HepG2 (cell line): ENCODE data around the gene BRMS1. TPM values are rescaled to one million over a fixed set of nuclear protein-coding genes. Genes with fewer than 3 reads are reported as not detected.

Experiments used
- ATAC-seq: fragments of 200-7000 bp; cut with Tn5 transposase; 3 replicates; pipeline ENCODE4 v1.9.1; 2020; ENCODE audit warnings: mild to moderate bottlenecking, moderate library complexity
- BruUV-seq: library from RNA; stranded (reverse); fragments of 400-500 nt; replicated peaks from 2 replicates; lab custom pipeline; 2021; lab: Mats Ljungman, UMichigan
- CTCF ChIA-PET: fragments of 300-600 bp; formaldehyde crosslinking; extraction: SDS; loops from one replicate; lab custom pipeline; 2021; ENCODE audit warnings: low total read pairs, inconsistent platforms, low intra/inter-chr PET ratio; lab: Yijun Ruan, JAX
- POLR2A ChIA-PET: fragments of 350-600 bp; sonication (Branson Sonifier 250); formaldehyde crosslinking; loops from one replicate; lab custom pipeline; 2020; ENCODE audit warnings: antibody characterized with exemption, inconsistent platforms; lab: Yijun Ruan, JAX
- DNase-seq: peaks from one replicate; pipeline ENCODE4 v3.0.0-alpha.2; 2015; ENCODE audit warnings: low spot score
- FAIRE-seq: peaks from 3 replicates; lab custom pipeline; 2011; peaks lifted over from hg19 to GRCh38; lab: Jason Lieb, UNC
- H2AFZ ChIP-seq: one replicate; pipeline ENCODE4 v1.6.1; 2011; ENCODE audit warnings: low read length, inconsistent platforms
- H3K27ac ChIP-seq: fragments of 300-600 bp; 3 replicates; pipeline ENCODE4 v1.8.0; 2011; ENCODE audit warnings: mixed run types, mild to moderate bottlenecking, mixed read lengths, low read length, inconsistent platforms; ENCODE audit not compliant: insufficient read depth; ENCODE audit errors: extremely low read length
- H3K27me3 ChIP-seq, 2 experiments: fragments of 200-600 bp in 1 of 2; 2 replicates in 1 of 2; 3 replicates in 1 of 2; pipeline versions ENCODE4 v1.6.0 to v1.8.0; 2011; ENCODE audit warnings: low read length in 2 of 2, mild to moderate bottlenecking in 2 of 2, moderate library complexity in 2 of 2, inconsistent platforms in 1 of 2; ENCODE audit not compliant: insufficient read depth in 2 of 2, control insufficient read depth in 1 of 2
- H3K36me3 ChIP-seq, 2 experiments: fragments of 200-600 bp in 1 of 2; replicated peaks in 1 of 2; 2 replicates in 1 of 2; 3 replicates in 1 of 2; pipeline versions ENCODE4 v1.5.1 to v1.8.0; 2011; ENCODE audit warnings: low read length in 2 of 2, inconsistent platforms in 1 of 2; ENCODE audit not compliant: insufficient read depth in 2 of 2, control insufficient read depth in 1 of 2
- H3K4me1 ChIP-seq: 2 replicates; pipeline ENCODE4 v1.5.1; 2012; ENCODE audit warnings: low read length, inconsistent platforms; ENCODE audit not compliant: insufficient read depth
- H3K4me2 ChIP-seq: 2 replicates; pipeline ENCODE4 v1.6.0; 2011; ENCODE audit warnings: low read depth, low read length, inconsistent platforms
- H3K4me3 ChIP-seq, 3 experiments: fragments of 200-600 bp in 1 of 3; sonication (generic), shearing (Covaris generic) in 1 of 3; replicated peaks in 1 of 3; 2 replicates each; pipeline ENCODE4 v1.5.1; 2011 to 2016; ENCODE audit warnings: low read length in 3 of 3, inconsistent platforms in 2 of 3, low read depth in 2 of 3, mild to moderate bottlenecking in 2 of 3, control low read depth in 1 of 3, mixed read lengths in 1 of 3; ENCODE audit not compliant: insufficient read depth in 1 of 3
- H3K79me2 ChIP-seq: one replicate; pipeline ENCODE4 v1.6.1; 2011; ENCODE audit warnings: low read length, inconsistent platforms; ENCODE audit not compliant: insufficient read depth
- H3K9ac ChIP-seq: 2 replicates; pipeline ENCODE4 v1.6.0; 2011; ENCODE audit warnings: mild to moderate bottlenecking, low read depth, low read length, inconsistent platforms; ENCODE audit not compliant: insufficient read depth
- H3K9me3 ChIP-seq: 2 replicates; pipeline ENCODE4 v1.5.1; 2012; ENCODE audit warnings: mild to moderate bottlenecking, low read length
- H4K20me1 ChIP-seq: 2 replicates; pipeline ENCODE4 v1.6.0; 2011; ENCODE audit warnings: inconsistent platforms, mild to moderate bottlenecking, low read length, moderate library complexity; ENCODE audit not compliant: insufficient read depth
- ARNTL ChIP-seq: sonication (generic); formaldehyde crosslinking; IDR thresholded peaks from 2 replicates; pipeline ENCODE4 v1.4.0; 2020; ENCODE audit warnings: mild to moderate bottlenecking, missing genetic modification reagents
- DMAP1 ChIP-seq: IDR thresholded peaks from 2 replicates; pipeline ENCODE4 v1.6.1; 2016
- HIVEP1 ChIP-seq: sonication (generic); formaldehyde crosslinking; IDR thresholded peaks from 2 replicates; pipeline ENCODE4 v1.4.0; 2020; ENCODE audit warnings: mild to moderate bottlenecking, missing genetic modification reagents
- HMG20A ChIP-seq: IDR thresholded peaks from 2 replicates; pipeline ENCODE4 v1.6.1; 2016; ENCODE audit warnings: borderline replicate concordance
- HOXA5 ChIP-seq: sonication (generic); formaldehyde crosslinking; IDR thresholded peaks from 2 replicates; pipeline ENCODE4 v1.4.0; 2020; ENCODE audit warnings: missing genetic modification reagents
- MAFG ChIP-seq: sonication (generic); formaldehyde crosslinking; IDR thresholded peaks from 2 replicates; pipeline ENCODE4 v1.5.1; 2020; ENCODE audit warnings: mild to moderate bottlenecking, missing genetic modification reagents
- MTF2 ChIP-seq: sonication (generic); formaldehyde crosslinking; IDR thresholded peaks from 2 replicates; pipeline ENCODE4 v1.5.0; 2020; ENCODE audit warnings: missing genetic modification reagents, borderline replicate concordance
- NR2C2 ChIP-seq: sonication (generic); formaldehyde crosslinking; IDR thresholded peaks from 2 replicates; pipeline ENCODE4 v1.4.0; 2020; ENCODE audit warnings: missing genetic modification reagents, mild to moderate bottlenecking, moderate library complexity, borderline replicate concordance
- REXO4 ChIP-seq: sonication (generic); formaldehyde crosslinking; IDR thresholded peaks from 2 replicates; pipeline ENCODE4 v1.8.0; 2022; ENCODE audit warnings: missing genetic modification reagents, mild to moderate bottlenecking, borderline replicate concordance
- SMAD9 ChIP-seq: sonication (generic); formaldehyde crosslinking; IDR thresholded peaks from 2 replicates; pipeline ENCODE4 v1.5.1; 2020; ENCODE audit warnings: mild to moderate bottlenecking, missing genetic modification reagents
- SMARCC2 ChIP-seq: fragments of 450-650 bp; IDR thresholded peaks from 2 replicates; pipeline ENCODE4 v1.6.1; 2017; ENCODE audit warnings: antibody characterized with exemption, mild to moderate bottlenecking
- TMF1 ChIP-seq: sonication (generic); formaldehyde crosslinking; IDR thresholded peaks from 2 replicates; pipeline ENCODE4 v1.8.1; 2022; ENCODE audit warnings: low read depth, missing genetic modification reagents
- ZBTB7B ChIP-seq: sonication (generic); formaldehyde crosslinking; IDR thresholded peaks from 2 replicates; pipeline ENCODE4 v1.4.0; 2020; ENCODE audit warnings: missing genetic modification reagents
- ZFP90 ChIP-seq: sonication (generic); formaldehyde crosslinking; IDR thresholded peaks from 2 replicates; pipeline ENCODE4 v1.8.0; 2022; ENCODE audit warnings: missing genetic modification reagents, mild to moderate bottlenecking, inconsistent platforms, borderline replicate concordance
- ZMYM2 ChIP-seq: sonication (generic); formaldehyde crosslinking; IDR thresholded peaks from 2 replicates; pipeline ENCODE4 v1.8.0; 2022; ENCODE audit warnings: mild to moderate bottlenecking, missing genetic modification reagents
- ZNF20 ChIP-seq: sonication (generic); formaldehyde crosslinking; IDR thresholded peaks from 2 replicates; pipeline ENCODE4 v1.4.0; 2020; ENCODE audit warnings: mild to moderate bottlenecking, moderate library complexity, missing genetic modification reagents
- ZNF614 ChIP-seq: IDR thresholded peaks from 2 replicates; pipeline ENCODE4 v1.6.1; 2018; ENCODE audit warnings: missing biosample characterization, missing genetic modification reagents, inconsistent platforms, borderline replicate concordance
- ZNF746 ChIP-seq: sonication (generic); formaldehyde crosslinking; IDR thresholded peaks from 2 replicates; pipeline ENCODE4 v1.8.0; 2022; ENCODE audit warnings: mild to moderate bottlenecking, missing genetic modification reagents
- whole genome bisulfite sequencing: methylation state at CpG from one replicate; pipeline ENCODE4 v1.1.6; 2017; ENCODE audit warnings: low lambda C conversion rate; 5-methylcytosine and 5-hydroxymethylcytosine counted together
- in situ Hi-C: cut with HindIII; loops from 2 replicates; pipeline ENCODE4 v1.10.0; 2017; ENCODE audit warnings: low pct_unique_long_range_greater_than_20kb; ENCODE audit not compliant: extremely low pct_ligation_motif_present
- intact Hi-C: fragments of 100-400 bp; cut with micrococcal nuclease; formaldehyde crosslinking; loops from one replicate; pipeline ENCODE4 v1.10.0; 2022; ENCODE audit not compliant: unreplicated experiment
- polyA plus RNA-seq, 8 experiments: library from polyadenylated mRNA; depleted of rRNA in 3 of 8; stranded (reverse) in 7 of 8; unstranded in 1 of 8; fragments of >200 nt; fragmentation: Illumina TruSeq in 4 of 8; extraction: Trizol in 4 of 8; gene quantifications; 2 replicates each; pipeline versions ENCODE4 v1.2.1 to v1.2.3, GENCODE V29; 2011 to 2016; ENCODE audit warnings: low read depth in 4 of 8, missing spikeins in 1 of 8, mixed read lengths in 1 of 8; ENCODE audit not compliant: insufficient read depth in 1 of 8
- total RNA-seq, 5 experiments: library from RNA; depleted of rRNA; stranded (reverse); fragments of >200 nt; fragmentation: Illumina TruSeq; extraction: Trizol; gene quantifications; 2 replicates each; pipeline ENCODE4 v1.2.3, GENCODE V29; 2016; ENCODE audit warnings: low read depth in 1 of 5
- TF ChIP-seq, protein P1 (sequence below): sonication (generic); formaldehyde crosslinking; IDR thresholded peaks from 2 replicates; pipeline ENCODE4 v1.4.0; 2020; ENCODE audit warnings: mild to moderate bottlenecking, low read depth, missing genetic modification reagents
- TF ChIP-seq, protein P2 (sequence below): sonication (generic); formaldehyde crosslinking; IDR thresholded peaks from 2 replicates; pipeline ENCODE4 v1.5.0; 2020; ENCODE audit warnings: mild to moderate bottlenecking, missing genetic modification reagents, moderate library complexity

Gene BRMS1
- total and polyA plus RNA-seq, 2 of the 13 experiments (the other 11 are each of a cell fraction or from before 2014, with no cell fraction given): 15.8 to 55.7 TPM

DNA sequence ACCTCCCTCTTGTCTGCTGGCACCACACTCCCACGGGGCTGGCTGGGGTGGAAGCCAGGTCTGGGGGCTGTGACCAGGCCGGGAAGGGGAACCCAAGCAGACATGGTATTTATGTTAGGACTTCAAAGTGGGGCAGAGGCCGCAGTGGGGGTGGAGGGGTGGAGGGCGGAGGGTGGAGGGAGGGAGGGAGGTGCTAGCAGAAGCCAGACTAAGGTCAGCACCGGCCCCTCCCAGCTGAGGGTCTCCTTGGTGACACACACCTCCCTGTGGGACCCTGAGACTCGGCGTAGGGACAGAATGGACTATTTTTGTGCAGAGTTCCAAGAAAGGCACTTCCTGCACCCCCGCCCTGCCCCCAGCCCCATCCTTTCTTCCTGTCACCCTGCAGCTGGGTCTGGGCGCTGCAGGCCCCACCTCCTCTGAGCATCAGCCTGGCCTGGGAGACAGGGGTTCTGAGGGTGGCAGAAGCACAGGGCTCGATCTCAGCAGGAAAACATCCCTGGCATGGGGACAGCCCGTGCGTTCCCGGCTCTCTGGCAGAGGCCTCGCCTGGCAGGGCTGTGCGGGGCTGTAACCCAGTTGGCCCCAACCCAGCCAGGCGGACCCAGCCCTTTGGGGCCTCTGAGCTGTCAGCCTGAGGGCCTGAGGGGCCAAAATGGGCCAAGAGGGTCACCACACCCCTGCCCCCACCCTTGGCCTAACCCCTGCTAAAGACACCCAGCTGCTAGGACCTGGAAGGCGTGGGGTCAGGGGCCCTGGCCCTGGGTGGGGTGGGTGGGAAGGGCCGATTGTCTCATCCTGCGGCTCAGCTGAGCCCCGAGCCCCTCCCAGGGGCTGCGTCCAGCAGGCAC, 18.4 kb downstream of the BRMS1 start:
- H3K79me2 ChIP-seq: no peaks in the 10 kb centered on the region
- H4K20me1 ChIP-seq: no peaks in the 10 kb centered on the region
- H3K4me1 ChIP-seq: peaks cover 69% of the 10 kb centered on the region
- ATAC-seq (peak; percentile 9), FAIRE-seq (no peak), DNase-seq (no peak)
- ChIA-PET POLR2A (interaction anchor here (1.0 to 1.8 kb wide), 4 partner anchors 9 to 38 kb away, joined by 7 to 40 read pairs (median 12); partner anchors contain the start of genes CD248, RIN1 and YIF1A), CTCF (interaction anchor here (3.4 kb wide), 1 partner anchor 15 kb away, joined by 68 read pairs; no protein-coding TSS in a partner anchor)
- H3K4me2 ChIP-seq: peak overlapping the region; percentile 100
- in situ Hi-C loops: loop anchor here (5.0 kb wide), 1 partner anchor 34 kb away; the partner anchor contains the start of gene TMEM151A
- peak overlapping the region; percentile 53; the same call in 1 of the 2 replicates for H3K9ac ChIP-seq
- no peaks in the 10 kb centered on the region for H3K36me3 ChIP-seq
- peak overlapping the region in 2 of 3 experiments; percentile 11 to 76; a peak in 2 of 6 replicates for H3K4me3 ChIP-seq
- 2% methylated on average over 5 of the region's 21 CpGs for WGBS
- intact Hi-C loops: loop anchor here (5.0 kb wide), 1 partner anchor 544 kb away; the partner anchor contains the start of gene AP5B1
- H2AFZ ChIP-seq: no peak overlapping the region
- peaks cover 0 to 23% of the 10 kb centered on the region in 2 experiments; a peak in 3 of 5 replicates for H3K27me3 ChIP-seq
- H3K27ac ChIP-seq: no peak overlapping the region
- no TSS peak for BruUV-seq
- no peaks in the 10 kb centered on the region for H3K9me3 ChIP-seq
- TF ChIP-seq ZFP90 (no peak), ZNF20 (CRISPR knock-in tag) (no peak), ARNTL (no peak), ZBTB7B (no peak), HMG20A (no peak), MAFG (CRISPR knock-in tag) (no peak), MTF2 (CRISPR knock-in tag) (no peak), HIVEP1 (CRISPR knock-in tag) (0 out of 2 replicates have a peak, but pooled peaks have one; percentile 6), NR2C2 (CRISPR knock-in tag) (no peak), ZNF614 (no peak), HOXA5 (CRISPR knock-in tag) (no peak), SMAD9 (CRISPR knock-in tag) (no peak), TMF1 (CRISPR knock-in tag) (no peak), ZNF746 (CRISPR knock-in tag) (no peak), SMARCC2 (no peak), DMAP1 (no peak), ZMYM2 (CRISPR knock-in tag) (no peak), REXO4 (no peak)
- TF ChIP-seq, protein P1, sequence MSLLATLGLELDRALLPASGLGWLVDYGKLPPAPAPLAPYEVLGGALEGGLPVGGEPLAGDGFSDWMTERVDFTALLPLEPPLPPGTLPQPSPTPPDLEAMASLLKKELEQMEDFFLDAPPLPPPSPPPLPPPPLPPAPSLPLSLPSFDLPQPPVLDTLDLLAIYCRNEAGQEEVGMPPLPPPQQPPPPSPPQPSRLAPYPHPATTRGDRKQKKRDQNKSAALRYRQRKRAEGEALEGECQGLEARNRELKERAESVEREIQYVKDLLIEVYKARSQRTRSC: no peak
- TF ChIP-seq, protein P2, sequence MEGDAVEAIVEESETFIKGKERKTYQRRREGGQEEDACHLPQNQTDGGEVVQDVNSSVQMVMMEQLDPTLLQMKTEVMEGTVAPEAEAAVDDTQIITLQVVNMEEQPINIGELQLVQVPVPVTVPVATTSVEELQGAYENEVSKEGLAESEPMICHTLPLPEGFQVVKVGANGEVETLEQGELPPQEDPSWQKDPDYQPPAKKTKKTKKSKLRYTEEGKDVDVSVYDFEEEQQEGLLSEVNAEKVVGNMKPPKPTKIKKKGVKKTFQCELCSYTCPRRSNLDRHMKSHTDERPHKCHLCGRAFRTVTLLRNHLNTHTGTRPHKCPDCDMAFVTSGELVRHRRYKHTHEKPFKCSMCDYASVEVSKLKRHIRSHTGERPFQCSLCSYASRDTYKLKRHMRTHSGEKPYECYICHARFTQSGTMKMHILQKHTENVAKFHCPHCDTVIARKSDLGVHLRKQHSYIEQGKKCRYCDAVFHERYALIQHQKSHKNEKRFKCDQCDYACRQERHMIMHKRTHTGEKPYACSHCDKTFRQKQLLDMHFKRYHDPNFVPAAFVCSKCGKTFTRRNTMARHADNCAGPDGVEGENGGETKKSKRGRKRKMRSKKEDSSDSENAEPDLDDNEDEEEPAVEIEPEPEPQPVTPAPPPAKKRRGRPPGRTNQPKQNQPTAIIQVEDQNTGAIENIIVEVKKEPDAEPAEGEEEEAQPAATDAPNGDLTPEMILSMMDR: 0 out of 2 replicates have a peak, but pooled peaks have one; percentile 9
